H9 (cell line): ENCODE data around the gene PRDM2. TPM values are rescaled to one million over a fixed set of nuclear protein-coding genes. Genes with fewer than 3 reads are reported as not detected.

Experiments used
- DNase-seq: peaks from one replicate; pipeline ENCODE4 v3.0.0-alpha.2; 2017
- H2AFZ ChIP-seq: one replicate; pipeline ENCODE4 v1.6.1; 2013; ENCODE audit warnings: mild to moderate bottlenecking, low read length, control low read depth, moderate library complexity
- H2AK5ac ChIP-seq: 2 replicates; pipeline ENCODE4 v1.6.1; 2013; ENCODE audit warnings: low read length, control low read depth, mixed read lengths; ENCODE audit not compliant: insufficient read length
- H2BK120ac ChIP-seq: one replicate; pipeline ENCODE4 v1.6.1; 2013; ENCODE audit warnings: low read depth, mild to moderate bottlenecking, low read length, control low read depth, inconsistent platforms; ENCODE audit not compliant: poor library complexity, severe bottlenecking
- H2BK12ac ChIP-seq: 2 replicates; pipeline ENCODE4 v1.6.1; 2013; ENCODE audit warnings: low read length, control low read depth, mixed read lengths, low read depth; ENCODE audit not compliant: insufficient read length
- H2BK15ac ChIP-seq: 2 replicates; pipeline ENCODE4 v1.6.1; 2013; ENCODE audit warnings: low read depth, low read length, control low read depth
- H2BK20ac ChIP-seq: one replicate; pipeline ENCODE4 v1.6.1; 2013; ENCODE audit warnings: low read depth, mild to moderate bottlenecking, low read length, control low read depth, inconsistent platforms; ENCODE audit not compliant: poor library complexity, severe bottlenecking
- H2BK5ac ChIP-seq: 2 replicates; pipeline ENCODE4 v1.6.1; 2013; ENCODE audit warnings: low read length, control low read depth, mixed read lengths; ENCODE audit not compliant: insufficient read length
- H3K14ac ChIP-seq: 2 replicates; pipeline ENCODE4 v1.6.1; 2013; ENCODE audit warnings: low read length, control low read depth; ENCODE audit not compliant: insufficient read depth
- H3K18ac ChIP-seq: 2 replicates; pipeline ENCODE4 v1.6.1; 2013; ENCODE audit warnings: low read depth, mild to moderate bottlenecking, mixed read lengths, low read length, control low read depth; ENCODE audit not compliant: insufficient read length
- H3K23ac ChIP-seq: 2 replicates; pipeline ENCODE4 v1.6.1; 2013; ENCODE audit warnings: low read length, control low read depth, mixed read lengths, low read depth; ENCODE audit not compliant: insufficient read length
- H3K23me2 ChIP-seq: 2 replicates; pipeline ENCODE4 v1.6.1; 2013; ENCODE audit warnings: low read depth, mild to moderate bottlenecking, mixed read lengths, low read length, control low read depth; ENCODE audit not compliant: insufficient read length, poor library complexity, severe bottlenecking
- H3K27ac ChIP-seq: 2 replicates; pipeline ENCODE4 v1.5.1; 2013; ENCODE audit warnings: low read length, control low read depth, mixed read lengths, low read depth; ENCODE audit not compliant: insufficient read length
- H3K27me3 ChIP-seq: 2 replicates; pipeline ENCODE4 v1.6.1; 2013; ENCODE audit warnings: low read length, control low read depth, inconsistent platforms; ENCODE audit not compliant: insufficient read depth
- H3K4ac ChIP-seq: 2 replicates; pipeline ENCODE4 v1.6.1; 2013; ENCODE audit warnings: low read depth, mild to moderate bottlenecking, control low read depth, inconsistent platforms, low read length, moderate library complexity
- H3K4me1 ChIP-seq: 2 replicates; pipeline ENCODE4 v1.6.1; 2013; ENCODE audit warnings: low read length, control low read depth, inconsistent platforms; ENCODE audit not compliant: insufficient read depth
- H3K4me2 ChIP-seq: 2 replicates; pipeline ENCODE4 v1.6.1; 2013; ENCODE audit warnings: low read length, control low read depth, mixed read lengths; ENCODE audit not compliant: insufficient read length, insufficient read depth
- H3K56ac ChIP-seq: 2 replicates; pipeline ENCODE4 v1.6.1; 2013; ENCODE audit warnings: low read depth, mild to moderate bottlenecking, mixed read lengths, low read length, control low read depth; ENCODE audit not compliant: insufficient read length
- H3K79me1 ChIP-seq: 2 replicates; pipeline ENCODE4 v1.6.1; 2013; ENCODE audit warnings: low read depth, mild to moderate bottlenecking, moderate library complexity, low read length, control low read depth, inconsistent platforms; ENCODE audit not compliant: insufficient read depth, poor library complexity, severe bottlenecking
- H3K79me2 ChIP-seq: 2 replicates; pipeline ENCODE4 v1.6.1; 2013; ENCODE audit warnings: low read length, control low read depth, inconsistent platforms; ENCODE audit not compliant: insufficient read depth
- H3K9ac ChIP-seq: 2 replicates; pipeline ENCODE4 v1.6.1; 2013; ENCODE audit warnings: low read length, control low read depth, mixed read lengths; ENCODE audit not compliant: insufficient read length; ENCODE audit errors: extremely low read depth
- H3K9me3 ChIP-seq: one replicate; pipeline ENCODE4 v1.6.1; 2013; ENCODE audit warnings: low read depth, low read length, inconsistent platforms; ENCODE audit not compliant: control insufficient read depth
- H3T11ph ChIP-seq: one replicate; pipeline ENCODE4 v1.6.1; 2013; ENCODE audit warnings: mild to moderate bottlenecking, low read length, control low read depth, inconsistent platforms
- H4K20me1 ChIP-seq: one replicate; pipeline ENCODE4 v1.6.1; 2013; ENCODE audit not compliant: control insufficient read depth, insufficient read length, insufficient read depth
- H4K5ac ChIP-seq: 2 replicates; pipeline ENCODE4 v1.6.1; 2013; ENCODE audit warnings: low read depth, mild to moderate bottlenecking, mixed read lengths, low read length, control low read depth; ENCODE audit not compliant: insufficient read length
- H4K8ac ChIP-seq: replicated peaks from 2 replicates; pipeline ENCODE4 v1.6.1; 2013; ENCODE audit warnings: low read length, control low read depth, mixed read lengths, low read depth; ENCODE audit not compliant: insufficient read length
- H4K91ac ChIP-seq: 2 replicates; pipeline ENCODE4 v1.6.1; 2013; ENCODE audit warnings: low read depth, mild to moderate bottlenecking, moderate library complexity, mixed read lengths, low read length, control low read depth; ENCODE audit not compliant: insufficient read length
- H3K27ac Mint-ChIP-seq, 3 experiments: 2 replicates in 2 of 3; 3 replicates in 1 of 3; pipeline ENCODE4 v1.8.0; 2020 to 2021; ENCODE audit warnings: mixed read lengths in 3 of 3, mild to moderate bottlenecking in 1 of 3, moderate library complexity in 1 of 3
- H3K27me3 Mint-ChIP-seq: 2 replicates; pipeline ENCODE4 v1.8.0; 2021; ENCODE audit warnings: low read depth, mild to moderate bottlenecking, moderate library complexity, mixed read lengths
- H3K36me3 Mint-ChIP-seq, 3 experiments: 2 replicates in 2 of 3; 3 replicates in 1 of 3; pipeline ENCODE4 v1.8.0; 2020 to 2021; ENCODE audit warnings: low read depth in 3 of 3, mixed read lengths in 3 of 3; ENCODE audit not compliant: insufficient read depth in 1 of 3
- H3K4me1 Mint-ChIP-seq, 2 experiments: 2 replicates each; pipeline ENCODE4 v1.8.0; 2020; ENCODE audit warnings: mixed read lengths in 2 of 2
- H3K4me3 Mint-ChIP-seq, 2 experiments: 2 replicates in 1 of 2; 3 replicates in 1 of 2; pipeline ENCODE4 v1.8.0; 2020 to 2021; ENCODE audit warnings: mild to moderate bottlenecking in 2 of 2, mixed read lengths in 2 of 2, moderate library complexity in 1 of 2
- H3K9me3 Mint-ChIP-seq, 2 experiments: 2 replicates in 1 of 2; 3 replicates in 1 of 2; pipeline ENCODE4 v1.8.0; 2020; ENCODE audit warnings: mild to moderate bottlenecking in 2 of 2, mixed read lengths in 2 of 2, moderate library complexity in 1 of 2
- CTCF ChIP-seq: fragments of 200-600 bp; sonication (generic); conservative IDR thresholded peaks from 3 replicates; pipeline ENCODE4 v1.8.0; 2021; ENCODE audit warnings: antibody characterized with exemption, mild to moderate bottlenecking
- WGBS: extraction: QIAGEN DNeasy Blood & Tissue Kit; methylation state at CpG from one replicate; pipeline ENCODE4 v1.1.7; 2013; ENCODE audit warnings: missing lambda C conversion rate, low lambda C conversion rate, mixed read lengths; ENCODE audit not compliant: insufficient read length; ENCODE audit errors: extremely low coverage; 5-methylcytosine and 5-hydroxymethylcytosine counted together
- total RNA-seq: library from RNA; stranded (reverse); gene quantifications from 2 replicates; pipeline ENCODE4 v1.2.1, GENCODE V29; 2021

The PRDM2 gene
- total RNA-seq, 1 experiment from 2014 or later: 24.5 TPM

- H4K8ac ChIP-seq: no peak overlapping the region
- H2BK120ac ChIP-seq: no peak overlapping the region
- H3K23ac ChIP-seq: no peak overlapping the region
- H3K27me3 ChIP-seq: no peaks in the 10 kb centered on the region
- H3K36me3 Mint-ChIP-seq: peaks cover 0 to 16% (median 8%) of the 10 kb centered on the region in 3 experiments; a peak in 3 of 7 replicates
- H2BK20ac ChIP-seq: no peak overlapping the region
- no peaks in the 10 kb centered on the region for H3K23me2 ChIP-seq
- no peaks in the 10 kb centered on the region for H3K79me2 ChIP-seq
- no peak overlapping the region for H3K27ac ChIP-seq
- no peak overlapping the region for H2AK5ac ChIP-seq
- no peaks in the 10 kb centered on the region for H3K4me1 ChIP-seq
- H3K9ac ChIP-seq: no peak overlapping the region
- no peak overlapping the region for H4K91ac ChIP-seq
- H4K5ac ChIP-seq: no peak overlapping the region
- peaks cover 40 to 52% of the 10 kb centered on the region in 2 experiments for H3K9me3 Mint-ChIP-seq
- no peak overlapping the region for H3K18ac ChIP-seq
- no peak for DNase-seq
- H3K9me3 ChIP-seq: peaks cover 7% of the 10 kb centered on the region
- no peak overlapping the region for H3K56ac ChIP-seq
- no peak overlapping the region for H2BK15ac ChIP-seq
- no peak overlapping the region for H3K27ac Mint-ChIP-seq
- H3K27me3 Mint-ChIP-seq: peaks cover 26% of the 10 kb centered on the region
- H3T11ph ChIP-seq: no peak overlapping the region
- H4K20me1 ChIP-seq: no peaks in the 10 kb centered on the region
- H2BK5ac ChIP-seq: no peak overlapping the region
- H3K79me1 ChIP-seq: no peaks in the 10 kb centered on the region
- no peak overlapping the region for H3K4me2 ChIP-seq
- WGBS: no CpG with 5 or more reads among the region's 1 CpG
- TF ChIP-seq CTCF: no peak
- H2AFZ ChIP-seq: no peak overlapping the region
- no peak overlapping the region for H2BK12ac ChIP-seq
- H3K4me1 Mint-ChIP-seq: no peaks in the 10 kb centered on the region
- H3K4me3 Mint-ChIP-seq: no peak overlapping the region
- no peak overlapping the region for H3K14ac ChIP-seq
- H3K4ac ChIP-seq: no peak overlapping the region
These were observed 155.6 kb downstream of the PRDM2 start for GRCh38 chr1:13855554-13855953.
